ENCODE data around the gene RIPK1.

Gene RIPK1

GRCh38 chr6:3031857-3032640 lies 36.2 kb upstream of the RIPK1 start:
- Histone ChIP-seq H3K4me3 (replicated peaks; ENCODE audit: insufficient read depth, low read length) (no peak overlapping the region), H3K27ac (replicated peaks) (no peak overlapping the region), H3K27me3 (ENCODE audit: insufficient read depth, poor library complexity, severe bottlenecking) (no peaks in the 10 kb centered on the region)
- TF ChIP-seq CTCF (IDR thresholded peaks at IDR 0.05; ENCODE audit: insufficient read depth, low read length): no peak
- TF ChIP-seq, protein P1, sequence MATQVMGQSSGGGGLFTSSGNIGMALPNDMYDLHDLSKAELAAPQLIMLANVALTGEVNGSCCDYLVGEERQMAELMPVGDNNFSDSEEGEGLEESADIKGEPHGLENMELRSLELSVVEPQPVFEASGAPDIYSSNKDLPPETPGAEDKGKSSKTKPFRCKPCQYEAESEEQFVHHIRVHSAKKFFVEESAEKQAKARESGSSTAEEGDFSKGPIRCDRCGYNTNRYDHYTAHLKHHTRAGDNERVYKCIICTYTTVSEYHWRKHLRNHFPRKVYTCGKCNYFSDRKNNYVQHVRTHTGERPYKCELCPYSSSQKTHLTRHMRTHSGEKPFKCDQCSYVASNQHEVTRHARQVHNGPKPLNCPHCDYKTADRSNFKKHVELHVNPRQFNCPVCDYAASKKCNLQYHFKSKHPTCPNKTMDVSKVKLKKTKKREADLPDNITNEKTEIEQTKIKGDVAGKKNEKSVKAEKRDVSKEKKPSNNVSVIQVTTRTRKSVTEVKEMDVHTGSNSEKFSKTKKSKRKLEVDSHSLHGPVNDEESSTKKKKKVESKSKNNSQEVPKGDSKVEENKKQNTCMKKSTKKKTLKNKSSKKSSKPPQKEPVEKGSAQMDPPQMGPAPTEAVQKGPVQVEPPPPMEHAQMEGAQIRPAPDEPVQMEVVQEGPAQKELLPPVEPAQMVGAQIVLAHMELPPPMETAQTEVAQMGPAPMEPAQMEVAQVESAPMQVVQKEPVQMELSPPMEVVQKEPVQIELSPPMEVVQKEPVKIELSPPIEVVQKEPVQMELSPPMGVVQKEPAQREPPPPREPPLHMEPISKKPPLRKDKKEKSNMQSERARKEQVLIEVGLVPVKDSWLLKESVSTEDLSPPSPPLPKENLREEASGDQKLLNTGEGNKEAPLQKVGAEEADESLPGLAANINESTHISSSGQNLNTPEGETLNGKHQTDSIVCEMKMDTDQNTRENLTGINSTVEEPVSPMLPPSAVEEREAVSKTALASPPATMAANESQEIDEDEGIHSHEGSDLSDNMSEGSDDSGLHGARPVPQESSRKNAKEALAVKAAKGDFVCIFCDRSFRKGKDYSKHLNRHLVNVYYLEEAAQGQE (IDR thresholded peaks at IDR 0.05; ENCODE audit: insufficient replicate concordance, low read depth): no peak
- TF ChIP-seq SPI1 (IDR thresholded peaks at IDR 0.05; ENCODE audit: borderline replicate concordance, low read depth): no peak
- no peak for TF ChIP-seq GABPA (IDR thresholded peaks at IDR 0.05; ENCODE audit: low read depth)
- no peak for TF ChIP-seq POLR2AphosphoS5 (IDR thresholded peaks at IDR 0.05; ENCODE audit: low read depth)
- DNase-seq (ENCODE audit: low read depth in 1 of 2, low spot score in 1 of 2): no peak

GRCh38 chr6:3032986-3033385 lies 35.3 kb upstream of the RIPK1 start:
- DNase-seq (ENCODE audit: low read depth in 1 of 2, low spot score in 1 of 2): no peak
- TF ChIP-seq GABPA (IDR thresholded peaks at IDR 0.05; ENCODE audit: low read depth) (no peak), SPI1 (IDR thresholded peaks at IDR 0.05; ENCODE audit: borderline replicate concordance, low read depth) (no peak), POLR2AphosphoS5 (IDR thresholded peaks at IDR 0.05; ENCODE audit: low read depth) (no peak), CTCF (IDR thresholded peaks at IDR 0.05; ENCODE audit: insufficient read depth, low read length) (no peak)
- TF ChIP-seq, protein P1 (IDR thresholded peaks at IDR 0.05; ENCODE audit: insufficient replicate concordance, low read depth): no peak

DNA sequence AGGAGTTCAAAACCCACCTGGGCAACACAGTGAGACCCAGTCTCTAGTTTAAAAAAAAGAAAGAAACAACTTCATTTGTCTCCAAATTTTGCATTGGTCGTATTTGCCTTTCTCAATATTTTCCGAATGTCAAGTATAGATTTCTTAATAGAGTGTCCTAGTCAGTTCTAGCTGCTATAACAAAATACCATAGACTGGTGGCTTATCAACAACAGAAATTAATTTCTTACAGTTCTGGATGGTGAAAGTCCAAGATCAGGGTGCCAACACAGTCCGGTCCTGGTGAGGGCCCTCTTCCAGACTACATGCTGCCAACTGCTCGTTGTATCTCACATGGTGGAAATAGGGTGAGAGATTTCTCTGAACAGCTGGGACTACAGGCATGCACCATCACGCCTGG lies 34.6 kb upstream of the RIPK1 start:
- Histone ChIP-seq H3K27me3 (ENCODE audit: insufficient read depth, poor library complexity, severe bottlenecking) (no peaks in the 10 kb centered on the region), H3K27ac (replicated peaks) (no peak overlapping the region), H3K4me3 (replicated peaks; ENCODE audit: insufficient read depth, low read length) (no peak overlapping the region)
- TF ChIP-seq GABPA (IDR thresholded peaks at IDR 0.05; ENCODE audit: low read depth) (no peak), POLR2AphosphoS5 (IDR thresholded peaks at IDR 0.05; ENCODE audit: low read depth) (no peak), CTCF (IDR thresholded peaks at IDR 0.05; ENCODE audit: insufficient read depth, low read length) (no peak), SPI1 (IDR thresholded peaks at IDR 0.05; ENCODE audit: borderline replicate concordance, low read depth) (no peak)
- TF ChIP-seq, protein P1 (IDR thresholded peaks at IDR 0.05; ENCODE audit: insufficient replicate concordance, low read depth): no peak
- no peak for DNase-seq (ENCODE audit: low read depth in 1 of 2, low spot score in 1 of 2)

More at GRCh38 chr6:3032986-3033385, 35.3 kb upstream of the RIPK1 start:
- H3K4me3 ChIP-seq (replicated peaks; ENCODE audit: insufficient read depth, low read length): no peak overlapping the region
- H3K27ac ChIP-seq (replicated peaks): no peak overlapping the region
- H3K27me3 ChIP-seq (ENCODE audit: insufficient read depth, poor library complexity, severe bottlenecking): no peaks in the 10 kb centered on the region
